HUES64 (cell line): ENCODE measurements around the gene ZNF618.

ENCODE experiments used
- H3K27ac ChIP-seq: 2 replicates; pipeline ENCODE4 v1.7.0; 2013; ENCODE audit warnings: low read depth, low read length, inconsistent platforms
- H3K27me3 ChIP-seq: 2 replicates; pipeline ENCODE4 v1.6.1; 2013; ENCODE audit warnings: mild to moderate bottlenecking, low read length; ENCODE audit not compliant: insufficient read depth
- H3K36me3 ChIP-seq: 2 replicates; pipeline ENCODE4 v1.6.1; 2013; ENCODE audit warnings: mild to moderate bottlenecking, low read length; ENCODE audit not compliant: insufficient read depth
- H3K4me1 ChIP-seq: 2 replicates; pipeline ENCODE4 v1.6.1; 2013; ENCODE audit warnings: mild to moderate bottlenecking, low read length, moderate library complexity; ENCODE audit not compliant: insufficient read depth
- H3K4me3 ChIP-seq: 2 replicates; pipeline ENCODE4 v1.5.1; 2013; ENCODE audit warnings: mild to moderate bottlenecking, low read length, moderate library complexity
- H3K9ac ChIP-seq: 2 replicates; pipeline ENCODE4 v1.6.1; 2013; ENCODE audit warnings: mild to moderate bottlenecking, low read depth, low read length
- H3K9me3 ChIP-seq: 2 replicates; pipeline ENCODE4 v1.6.1; 2013; ENCODE audit warnings: low read depth, low read length; ENCODE audit not compliant: insufficient read depth
- WGBS: fragments of 150-250, 120-280 bp; methylation state at CpG from one replicate; pipeline ENCODE4 v1.1.7; 2013; ENCODE audit warnings: missing lambda C conversion rate; 5-methylcytosine and 5-hydroxymethylcytosine counted together

Gene ZNF618

GRCh38 chr9:113912816-113913215, 36.7 kb downstream of the ZNF618 start:
- WGBS = 94% methylated on average over 8 of the region's 8 CpGs
- no peak overlapping the region for H3K9ac ChIP-seq
- H3K27me3 ChIP-seq = no peaks in the 10 kb centered on the region
- H3K36me3 ChIP-seq = no peaks in the 10 kb centered on the region
- peaks cover 5% of the 10 kb centered on the region; the same call in 1 of the 2 replicates for H3K4me1 ChIP-seq
- no peak overlapping the region for H3K27ac ChIP-seq
- H3K9me3 ChIP-seq = no peaks in the 10 kb centered on the region
- no peak overlapping the region for H3K4me3 ChIP-seq

GRCh38 chr9:113913426-113914195, 37.5 kb downstream of the ZNF618 start:
- H3K9ac ChIP-seq = no peak overlapping the region
- 94% methylated on average over 5 of the region's 5 CpGs for WGBS
- no peaks in the 10 kb centered on the region for H3K27me3 ChIP-seq
- H3K36me3 ChIP-seq = no peaks in the 10 kb centered on the region
- H3K4me3 ChIP-seq = no peak overlapping the region
- H3K27ac ChIP-seq = no peak overlapping the region
- H3K9me3 ChIP-seq = no peaks in the 10 kb centered on the region
- peaks cover 5% of the 10 kb centered on the region; the same call in 1 of the 2 replicates for H3K4me1 ChIP-seq

GRCh38 chr9:113914517-113914916, 38.4 kb downstream of the ZNF618 start:
- Histone ChIP-seq H3K4me1 (peaks cover 5% of the 10 kb centered on the region; the same call in 1 of the 2 replicates), H3K36me3 (no peaks in the 10 kb centered on the region), H3K9ac (no peak overlapping the region), H3K27me3 (no peaks in the 10 kb centered on the region), H3K9me3 (no peaks in the 10 kb centered on the region), H3K4me3 (no peak overlapping the region), H3K27ac (no peak overlapping the region)
- WGBS = 90% methylated on average over 2 of the region's 2 CpGs

GRCh38 chr9:113915817-113916434, 39.8 kb downstream of the ZNF618 start:
- WGBS = 92% methylated on average over 9 of the region's 9 CpGs
- H3K27ac ChIP-seq = no peak overlapping the region

GRCh38 chr9:113916931-113917330, 40.8 kb downstream of the ZNF618 start:
- 90% methylated on average over 2 of the region's 2 CpGs for WGBS
- H3K27me3 ChIP-seq = no peaks in the 10 kb centered on the region
- H3K4me3 ChIP-seq = no peak overlapping the region

More at GRCh38 chr9:113915817-113916434, 39.8 kb downstream of the ZNF618 start:
- Histone ChIP-seq H3K9ac (no peak overlapping the region), H3K4me3 (no peak overlapping the region), H3K27me3 (no peaks in the 10 kb centered on the region), H3K9me3 (no peaks in the 10 kb centered on the region), H3K4me1 (peaks cover 5% of the 10 kb centered on the region; the same call in 1 of the 2 replicates), H3K36me3 (no peaks in the 10 kb centered on the region)

GRCh38 chr9:113918697-113919350, 42.7 kb downstream of the ZNF618 start:
- Histone ChIP-seq H3K27me3 (no peaks in the 10 kb centered on the region), H3K4me3 (no peak overlapping the region), H3K9ac (no peak overlapping the region), H3K9me3 (peaks cover 9% of the 10 kb centered on the region; the same call in 1 of the 2 replicates), H3K27ac (no peak overlapping the region), H3K4me1 (no peaks in the 10 kb centered on the region), H3K36me3 (no peaks in the 10 kb centered on the region)
- 94% methylated on average over 7 of the region's 8 CpGs for WGBS

More at GRCh38 chr9:113916931-113917330, 40.8 kb downstream of the ZNF618 start:
- Histone ChIP-seq H3K27ac (no peak overlapping the region), H3K4me1 (peaks cover 3% of the 10 kb centered on the region; the same call in 1 of the 2 replicates), H3K9ac (no peak overlapping the region), H3K9me3 (no peaks in the 10 kb centered on the region), H3K36me3 (no peaks in the 10 kb centered on the region)

GRCh38 chr9:113919382-113919781, 43.3 kb downstream of the ZNF618 start:
- no peaks in the 10 kb centered on the region for H3K4me1 ChIP-seq
- peaks cover 9% of the 10 kb centered on the region; the same call in 1 of the 2 replicates for H3K9me3 ChIP-seq
- 95% methylated on average over 9 of the region's 9 CpGs for WGBS
- no peak overlapping the region for H3K27ac ChIP-seq
- no peaks in the 10 kb centered on the region for H3K27me3 ChIP-seq
- no peak overlapping the region for H3K4me3 ChIP-seq
- H3K9ac ChIP-seq = no peak overlapping the region
- H3K36me3 ChIP-seq = no peaks in the 10 kb centered on the region

- no peaks in the 10 kb centered on the region for H3K4me1 ChIP-seq
- no peaks in the 10 kb centered on the region for H3K36me3 ChIP-seq
- H3K27ac ChIP-seq = no peak overlapping the region
- H3K4me3 ChIP-seq = no peak overlapping the region
- 93% methylated on average over 5 of the region's 5 CpGs for WGBS
- peaks cover 9% of the 10 kb centered on the region; the same call in 1 of the 2 replicates for H3K9me3 ChIP-seq
- no peaks in the 10 kb centered on the region for H3K27me3 ChIP-seq
- H3K9ac ChIP-seq = no peak overlapping the region
Observed at GRCh38 chr9:113919871-113920270, 43.8 kb downstream of the ZNF618 start.

GRCh38 chr9:113920872-113921271, 44.8 kb downstream of the ZNF618 start:
- Histone ChIP-seq H3K36me3 (no peaks in the 10 kb centered on the region), H3K9me3 (peaks cover 9% of the 10 kb centered on the region; the same call in 1 of the 2 replicates), H3K27me3 (no peaks in the 10 kb centered on the region), H3K4me1 (no peaks in the 10 kb centered on the region), H3K4me3 (no peak overlapping the region), H3K27ac (no peak overlapping the region), H3K9ac (no peak overlapping the region)
- WGBS = 94% methylated on average over 3 of the region's 3 CpGs

- H3K36me3 ChIP-seq = no peaks in the 10 kb centered on the region
- no peak overlapping the region for H3K9ac ChIP-seq
- H3K27ac ChIP-seq = no peak overlapping the region
- WGBS = 96% methylated on average over 3 of the region's 3 CpGs
- H3K4me3 ChIP-seq = no peak overlapping the region
- H3K27me3 ChIP-seq = no peaks in the 10 kb centered on the region
- H3K4me1 ChIP-seq = no peaks in the 10 kb centered on the region
- H3K9me3 ChIP-seq = peaks cover 9% of the 10 kb centered on the region; the same call in 1 of the 2 replicates
Observed at GRCh38 chr9:113921396-113921925, 45.4 kb downstream of the ZNF618 start.

- H3K36me3 ChIP-seq = no peaks in the 10 kb centered on the region
Observed at GRCh38 chr9:113922160-113922559, 46.1 kb downstream of the ZNF618 start.

More at GRCh38 chr9:113922160-113922559, 46.1 kb downstream of the ZNF618 start:
- no peaks in the 10 kb centered on the region for H3K27me3 ChIP-seq
- peaks cover 9% of the 10 kb centered on the region; the same call in 1 of the 2 replicates for H3K9me3 ChIP-seq
- no peaks in the 10 kb centered on the region for H3K4me1 ChIP-seq
- H3K9ac ChIP-seq = no peak overlapping the region
- no peak overlapping the region for H3K27ac ChIP-seq
- WGBS = 95% methylated on average over 3 of the region's 4 CpGs
- H3K4me3 ChIP-seq = no peak overlapping the region
